HG03097 (cell line): ENCODE measurements around the gene ADARB2.
"Not testable (repeated sequence)": the region's sequence is repeated elsewhere in the genome, so short reads cannot be mapped to it uniquely, and the experiment has no call there.

ENCODE experiments used
- ATAC-seq: cut with Tn5 transposase; IDR thresholded peaks from one replicate; pipeline ENCODE4 v1.9.1; 2021; ENCODE audit not compliant: unreplicated experiment, low FRiP score

The ADARB2 gene

GRCh38 chr10:1624240-1624639 lies 113.1 kb downstream of the ADARB2 start:
- ATAC-seq = no peak

DNA sequence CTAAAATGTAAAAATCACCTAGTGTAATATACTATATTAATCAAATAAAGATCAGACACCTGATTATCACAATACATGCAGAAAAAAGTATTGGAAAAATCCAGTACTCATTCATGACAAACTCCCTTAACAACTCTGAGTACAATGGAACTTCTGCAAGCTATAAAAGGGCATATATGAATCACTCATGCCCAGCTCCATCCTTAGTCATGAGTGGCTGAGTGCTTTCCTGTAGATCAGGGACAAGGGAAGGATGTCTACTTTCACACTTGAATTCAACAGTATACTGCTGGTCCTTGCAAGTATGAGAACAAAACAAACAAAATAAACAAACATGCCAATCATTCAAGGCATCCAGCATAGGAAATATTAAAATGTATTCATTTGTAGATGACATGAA lies 116.5 kb downstream of the ADARB2 start:
- no peak for ATAC-seq

DNA sequence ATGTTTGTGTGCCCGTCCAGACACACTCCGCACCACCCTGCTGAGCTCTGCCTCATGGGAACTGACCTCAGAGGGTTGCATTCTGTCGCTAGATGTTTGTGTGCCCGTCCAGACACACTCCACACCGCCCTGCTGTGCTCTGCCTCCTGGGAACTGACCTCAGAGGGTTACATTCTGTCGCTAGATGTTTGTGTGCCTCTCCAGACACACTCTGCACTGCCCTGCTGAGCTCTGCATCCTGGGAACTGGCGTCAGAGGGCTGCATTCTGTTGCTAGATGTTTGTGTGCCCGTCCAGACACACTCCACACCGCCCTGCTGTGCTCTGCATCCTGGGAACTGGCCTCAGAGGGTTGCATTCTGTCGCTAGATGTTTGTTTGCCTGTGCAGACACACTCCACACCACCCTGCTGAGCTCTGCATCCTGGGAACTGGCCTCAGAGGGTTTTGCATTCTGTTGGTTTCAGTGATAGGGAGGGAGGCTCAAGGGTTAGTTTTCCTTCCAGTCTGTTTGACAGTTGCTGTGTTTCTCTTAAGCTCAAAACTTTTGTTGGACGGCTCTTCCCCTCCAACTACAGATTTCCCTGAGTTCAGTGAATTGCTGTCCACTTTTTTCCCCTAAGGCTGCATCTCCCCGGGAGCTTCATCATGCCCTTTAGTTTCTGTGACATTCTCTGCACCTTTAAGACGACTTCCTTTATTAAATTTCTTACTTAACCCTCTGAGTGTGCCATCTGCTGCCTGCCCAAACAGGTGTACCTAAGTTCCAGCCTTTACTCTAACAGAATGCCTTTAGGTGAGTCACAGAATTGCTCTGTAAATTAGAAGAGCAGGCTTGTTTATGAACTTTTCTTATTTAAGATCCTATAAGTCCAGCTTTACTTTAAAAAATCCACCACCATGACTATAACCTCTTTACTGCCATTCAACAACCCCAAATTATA lies 119.7 kb downstream of the ADARB2 start:
- not testable (repeated sequence) for ATAC-seq

DNA sequence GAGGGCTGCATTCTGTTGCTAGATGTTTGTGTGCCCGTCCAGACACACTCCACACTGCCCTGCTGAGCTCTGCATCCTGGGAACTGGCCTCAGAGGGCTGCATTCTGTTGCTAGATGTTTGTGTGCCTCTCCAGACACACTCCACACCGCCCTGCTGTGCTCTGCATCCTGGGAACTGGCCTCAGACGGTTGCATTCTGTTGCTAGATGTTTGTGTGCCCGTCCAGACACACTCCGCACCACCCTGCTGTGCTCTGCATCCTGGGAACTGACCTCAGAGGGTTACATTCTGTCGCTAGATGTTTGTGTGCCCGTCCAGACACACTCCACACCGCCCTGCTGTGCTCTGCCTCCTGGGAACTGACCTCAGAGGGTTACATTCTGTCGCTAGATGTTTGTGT lies 120.6 kb downstream of the ADARB2 start:
- not testable (repeated sequence) for ATAC-seq

- no peak for ATAC-seq
Measured at GRCh38 chr10:1615186-1615954, 122.0 kb downstream of the ADARB2 start.

DNA sequence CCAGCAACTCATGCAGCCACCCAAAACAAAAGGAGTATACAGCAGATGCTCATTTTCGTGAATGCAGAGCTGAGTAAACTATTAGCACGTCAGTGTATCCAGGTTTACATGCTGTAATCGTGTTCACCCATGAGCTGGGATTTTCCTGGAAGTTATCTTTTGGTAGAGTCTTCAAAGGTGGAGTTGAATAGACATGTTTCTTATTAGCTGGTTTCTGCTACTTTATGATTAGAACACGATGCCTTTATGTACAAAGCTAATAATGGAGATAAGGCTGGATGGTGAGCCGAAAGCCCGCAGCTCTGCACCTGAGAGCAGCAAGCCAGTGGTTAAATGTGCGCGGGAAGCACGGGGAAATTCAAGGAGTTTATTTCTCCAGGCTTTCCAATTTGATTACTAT lies 123.8 kb downstream of the ADARB2 start:
- no peak for ATAC-seq

DNA sequence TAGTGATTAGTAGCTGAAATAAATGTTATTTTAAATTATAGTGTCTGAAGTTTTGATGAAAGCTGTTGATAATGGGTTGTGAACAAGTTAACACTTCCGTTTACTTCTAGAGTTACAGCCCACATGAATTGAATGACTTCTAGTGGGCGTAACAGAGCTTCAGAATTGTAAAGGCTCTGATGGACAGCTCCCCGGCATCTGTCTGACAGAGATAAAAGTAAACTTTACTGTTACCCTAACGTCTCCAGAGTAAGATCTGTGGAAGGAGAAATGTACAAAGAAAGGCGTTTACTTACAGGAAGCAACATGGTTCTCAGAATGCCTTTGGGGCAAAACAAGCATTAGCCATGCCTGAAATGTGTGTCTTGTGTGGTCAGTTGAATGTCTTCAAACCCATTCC lies 124.4 kb downstream of the ADARB2 start:
- ATAC-seq = no peak

GRCh38 chr10:1611936-1612550 lies 125.3 kb downstream of the ADARB2 start:
- no peak for ATAC-seq

DNA sequence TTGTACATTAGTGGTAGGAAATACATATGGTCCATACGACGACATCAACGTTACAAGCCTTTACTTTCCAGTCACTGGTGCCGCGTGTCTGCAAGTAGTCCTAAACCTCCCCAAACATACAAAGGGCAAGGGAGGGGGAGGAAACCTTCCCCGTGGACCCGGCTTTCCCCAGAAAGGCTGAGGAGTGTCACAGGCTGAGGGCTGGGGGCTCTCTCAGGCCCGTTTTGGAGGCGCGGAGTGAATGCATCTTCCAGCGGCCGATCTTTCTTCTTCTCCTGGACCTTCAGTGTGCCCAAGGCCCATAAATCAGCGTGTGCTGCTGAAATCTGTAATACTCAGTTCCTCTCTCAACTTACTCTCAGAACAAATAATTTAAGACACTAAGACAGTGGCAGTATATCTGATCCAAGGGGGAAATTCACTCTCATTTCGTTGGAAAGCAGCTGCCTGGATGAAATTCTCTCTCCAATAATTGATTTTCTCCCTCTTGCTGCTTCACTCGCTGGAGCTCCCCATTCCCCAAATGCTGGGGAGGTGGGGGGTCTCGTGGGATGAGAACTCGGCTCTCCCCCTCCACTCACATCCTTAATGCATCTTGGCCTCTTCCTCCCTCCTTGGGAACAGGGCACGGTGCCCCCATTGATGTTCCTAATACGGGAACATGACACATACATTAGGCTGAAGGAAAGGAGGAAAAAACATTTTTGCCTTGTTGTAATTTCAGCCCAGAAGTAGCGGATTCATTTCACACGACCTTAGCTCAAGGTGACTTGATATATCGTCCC lies 126.1 kb downstream of the ADARB2 start:
- ATAC-seq = no peak

DNA sequence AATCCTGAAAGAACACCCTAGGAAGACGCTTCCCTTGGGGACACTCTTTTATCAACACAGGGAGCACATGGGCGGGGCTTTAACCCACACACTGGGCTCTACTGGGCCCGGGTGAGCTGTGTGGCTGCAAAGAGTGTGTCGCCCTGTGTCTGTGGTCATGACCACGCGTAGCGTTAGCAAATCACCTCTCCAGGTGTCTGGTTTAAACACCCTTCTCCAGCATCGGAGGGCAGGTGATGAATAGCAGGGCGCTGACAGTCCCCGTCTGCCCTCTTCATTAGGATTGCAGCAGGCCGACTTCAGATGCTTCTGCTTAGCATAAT lies 127.7 kb downstream of the ADARB2 start:
- ATAC-seq = no peak

- ATAC-seq = no peak
Measured at GRCh38 chr10:1608851-1609647, 128.3 kb downstream of the ADARB2 start.

DNA sequence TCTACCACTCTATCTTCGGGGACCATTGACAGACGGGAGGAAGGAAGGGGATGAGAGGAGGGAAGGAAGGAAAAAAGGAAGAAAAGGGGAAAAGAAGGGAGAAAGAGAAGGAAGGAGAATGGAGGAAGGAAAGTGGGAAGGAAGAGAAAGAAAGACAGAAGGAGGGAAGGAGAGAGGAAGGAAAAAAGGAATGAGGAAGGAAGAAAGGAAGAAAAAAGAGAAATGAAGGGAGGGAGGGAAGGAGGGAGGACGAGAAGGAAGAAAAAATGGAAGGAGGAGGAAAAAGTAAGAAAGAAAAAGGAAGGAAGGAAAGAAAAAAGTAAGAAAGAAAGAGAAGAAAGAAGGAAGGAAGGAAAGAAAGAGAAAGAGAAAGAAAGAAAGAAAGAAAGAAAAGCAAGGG lies 128.9 kb downstream of the ADARB2 start:
- ATAC-seq = no peak

GRCh38 chr10:1607466-1607865 lies 129.9 kb downstream of the ADARB2 start:
- no peak for ATAC-seq

- no peak for ATAC-seq
Measured at GRCh38 chr10:1605999-1606940, 131.1 kb downstream of the ADARB2 start.

- ATAC-seq = no peak
Measured at GRCh38 chr10:1605121-1605520, 132.2 kb downstream of the ADARB2 start.

DNA sequence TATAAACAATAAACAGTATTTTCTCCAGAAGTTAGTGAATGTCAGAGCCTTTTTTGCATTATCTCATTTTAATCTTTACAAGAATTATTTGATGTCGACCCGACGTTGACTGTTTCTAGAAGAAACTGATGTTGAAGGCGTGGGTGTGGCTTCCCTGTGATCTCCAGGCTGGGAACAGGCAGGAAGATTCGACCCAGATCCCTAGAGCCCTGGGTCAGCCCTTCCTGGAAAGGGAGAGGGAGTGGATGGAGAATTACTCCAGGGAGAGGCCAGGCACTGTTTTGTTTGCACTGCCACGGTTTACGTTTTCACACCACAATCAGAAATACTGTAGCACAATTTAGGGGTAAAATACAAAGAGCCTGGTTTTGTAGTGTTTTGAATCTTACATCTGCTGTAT lies 133.1 kb downstream of the ADARB2 start:
- ATAC-seq = no peak

- ATAC-seq = no peak
Measured at GRCh38 chr10:1603181-1603580, 134.1 kb downstream of the ADARB2 start.

GRCh38 chr10:1602037-1602484 lies 135.3 kb downstream of the ADARB2 start:
- ATAC-seq = no peak

- no peak for ATAC-seq
Measured at GRCh38 chr10:1601406-1601805, 135.9 kb downstream of the ADARB2 start.
